Left renal cortex interstitium (tissue), 4 donors: Measurements from ENCODE around the gene RFC2. TPM values are rescaled to one million over a fixed set of nuclear protein-coding genes. Genes with fewer than 3 reads are reported as not detected.
"Not testable (repeated sequence)": the region's sequence is repeated elsewhere in the genome, so short reads cannot be mapped to it uniquely, and the experiment has no call there.

ENCODE experiments used
- DNase-seq, 4 donors: peaks; one replicate each; pipeline ENCODE4 v3.0.0-alpha.2; 2013; ENCODE audit warnings: low read depth in 4 of 4, low spot score in 2 of 4, missing footprints in 1 of 4
- polyA plus RNA-seq, 4 donors: library from polyadenylated mRNA; unstranded; fragments of 120-200 nt; gene quantifications; one replicate each; pipeline ENCODE4 v1.2.1, GENCODE V29; 2013; ENCODE audit not compliant: insufficient read length in 4 of 4

Gene RFC2
- polyA plus RNA-seq, 4 donors, result 41.1 to 48.8 (median 43.8) TPM

DNA sequence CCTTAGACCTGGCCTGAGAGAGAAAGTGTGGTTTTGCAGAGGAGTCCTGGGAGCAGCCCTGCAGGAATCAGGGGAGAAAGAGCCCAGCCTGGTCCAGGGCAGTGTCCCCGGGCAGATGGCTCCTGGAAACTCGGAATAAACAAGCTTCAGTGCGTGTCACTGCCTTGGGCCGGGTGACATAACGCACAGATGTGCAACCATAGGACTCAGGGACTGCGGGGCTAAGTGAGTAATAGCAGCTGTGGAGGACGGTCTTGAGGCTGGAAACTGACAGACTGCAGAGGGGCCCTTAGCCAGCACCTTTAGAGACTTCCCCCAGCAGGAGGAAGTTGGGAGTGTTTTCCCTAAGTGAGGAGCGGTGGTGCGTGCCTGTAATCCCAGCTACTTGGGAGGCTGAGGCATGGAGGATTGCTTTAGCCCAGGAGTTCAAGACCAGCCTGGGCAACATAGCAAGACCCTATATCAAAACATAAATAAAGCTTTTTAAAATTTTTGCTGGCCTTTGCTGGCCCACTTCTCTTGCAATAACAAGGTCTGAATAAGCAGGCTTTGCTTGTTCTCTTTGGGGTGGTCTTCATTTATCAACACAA lies 29.8 kb upstream of the RFC2 start:
- DNase-seq, result no peak

DNA sequence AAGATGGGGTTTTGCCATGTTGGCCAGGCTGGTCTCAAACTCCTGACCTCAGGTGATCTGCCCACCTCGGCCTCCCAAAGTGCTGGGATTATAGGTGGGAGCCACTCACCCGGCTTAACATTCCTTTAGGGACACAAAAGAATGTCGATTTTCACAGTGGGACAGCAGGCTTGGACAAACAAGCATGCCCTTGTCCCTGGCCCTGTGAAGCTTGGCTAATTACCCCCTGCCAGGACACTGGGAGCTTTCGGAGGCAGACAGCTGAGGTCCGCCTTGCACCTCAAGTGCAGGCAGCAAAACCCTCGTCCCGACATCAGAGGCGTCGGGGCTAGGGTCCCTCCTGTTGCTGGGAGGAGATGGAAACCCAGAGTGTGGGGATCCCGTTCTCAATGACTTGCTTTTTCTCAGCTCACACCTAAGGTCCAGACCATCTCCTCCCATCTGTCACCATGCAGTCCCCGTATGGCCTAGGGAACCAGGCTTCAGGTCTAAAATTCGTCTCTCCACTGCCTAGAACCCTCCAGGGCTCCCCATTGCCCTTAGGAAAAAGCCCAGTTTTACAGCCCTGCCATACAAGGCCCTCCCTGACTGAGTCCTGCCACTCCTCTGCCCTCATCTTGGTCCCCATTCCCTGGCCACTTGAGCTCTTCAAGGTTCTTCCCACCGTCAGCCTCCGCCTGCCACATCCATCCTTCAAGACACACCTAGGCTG lies 28.7 kb upstream of the RFC2 start:
- no peak for DNase-seq

DNA sequence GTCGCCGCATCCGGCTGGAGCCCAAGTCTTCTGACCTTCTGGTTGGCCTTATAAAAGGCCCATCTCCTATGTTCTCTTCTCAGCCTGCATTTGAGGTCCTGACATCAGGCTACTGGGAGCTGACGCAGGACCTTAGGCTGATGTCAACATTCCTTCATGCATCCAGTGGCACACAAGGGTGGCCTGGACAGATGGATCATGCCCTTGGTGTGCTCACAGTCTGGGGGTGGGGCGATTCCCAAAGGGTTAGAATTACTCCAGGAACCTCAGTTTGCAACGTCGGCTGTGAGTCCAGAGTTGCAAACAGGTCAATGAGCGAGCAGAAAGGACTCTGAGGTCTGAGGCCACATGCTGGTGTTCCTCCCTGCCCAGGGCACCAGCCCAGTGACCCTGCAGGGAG lies 26.8 kb upstream of the RFC2 start:
- DNase-seq, result no peak

DNA sequence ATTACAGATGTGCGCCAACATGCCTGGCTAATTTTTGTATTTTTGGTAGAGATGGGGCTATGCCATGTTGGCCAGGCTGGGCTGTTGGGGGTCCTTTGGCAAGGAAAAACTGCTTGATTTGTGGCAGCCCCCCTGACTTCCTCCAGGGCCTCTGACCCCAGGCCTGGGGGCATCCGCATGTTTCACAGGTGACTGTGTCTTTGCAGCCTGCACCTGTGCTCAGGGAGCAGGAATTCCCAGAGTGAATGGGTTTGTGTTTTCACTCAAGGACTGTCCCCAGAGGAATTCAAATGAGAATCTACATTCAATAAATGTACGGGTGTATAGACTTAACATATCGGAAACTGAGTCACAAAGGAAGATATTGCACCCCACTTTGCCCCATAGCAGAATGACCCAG lies 23.4 kb upstream of the RFC2 start:
- no peak for DNase-seq

DNA sequence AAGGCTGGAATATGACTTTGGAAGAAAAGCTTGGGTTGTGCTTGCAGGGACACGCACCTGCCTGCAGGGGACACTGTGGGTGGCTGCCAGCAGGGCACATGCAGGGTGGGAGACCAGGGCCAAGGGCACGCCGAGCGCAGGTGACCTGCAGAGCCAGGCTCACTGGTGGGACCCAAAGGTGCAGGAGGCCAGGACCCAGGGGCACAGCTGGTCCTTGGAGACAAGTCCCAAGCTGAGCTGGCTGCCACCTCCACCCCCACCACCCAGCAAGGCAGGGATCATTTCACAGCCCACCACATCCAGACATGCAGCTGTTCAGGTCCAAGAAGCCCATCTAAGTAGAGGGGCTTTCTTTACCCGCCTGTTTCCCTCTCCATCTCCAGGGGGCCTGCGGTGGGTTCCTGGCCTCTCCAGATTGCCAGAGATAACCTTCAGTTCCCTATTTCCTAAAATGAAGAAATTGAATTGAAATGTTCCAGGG lies 21.2 kb upstream of the RFC2 start:
- DNase-seq, result no peak

DNA sequence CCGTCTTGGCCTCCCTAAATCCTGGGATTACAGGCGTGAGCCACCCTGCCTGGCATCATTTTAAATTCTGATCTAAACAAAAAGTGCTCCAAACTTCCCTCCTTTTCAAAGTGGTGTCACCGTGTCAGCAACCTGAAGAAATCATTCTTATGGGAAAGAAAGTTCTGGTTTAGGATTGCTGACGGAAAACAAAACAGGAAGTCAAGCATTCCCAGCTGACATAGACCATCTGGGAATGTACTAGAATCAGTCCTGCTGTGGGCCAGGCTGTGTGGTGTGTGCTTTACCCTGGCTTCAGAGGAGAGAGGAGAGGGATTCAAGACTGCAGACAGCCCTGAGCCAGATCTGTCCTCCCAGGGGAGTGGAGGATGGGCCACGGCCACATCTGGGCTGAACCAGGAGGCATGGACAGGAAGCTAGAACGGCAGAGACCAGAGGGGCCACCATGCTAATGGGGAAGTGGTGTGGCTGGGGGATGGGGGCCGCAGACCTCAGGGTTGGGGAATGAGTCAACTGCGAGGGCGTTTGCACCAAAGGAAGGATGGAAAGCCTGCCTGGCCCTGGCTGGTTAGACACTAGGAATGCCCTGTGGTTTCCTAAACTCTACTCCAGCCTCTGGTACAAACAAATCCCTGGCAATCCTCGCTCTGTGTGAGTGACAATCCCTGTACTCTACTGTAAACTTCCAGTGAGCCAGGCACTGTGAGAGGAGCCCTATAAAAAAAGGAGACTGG lies 18.3 kb upstream of the RFC2 start:
- DNase-seq, result peak in 3 of 4 donors; percentile 69 to 78 (median 70)

DNA sequence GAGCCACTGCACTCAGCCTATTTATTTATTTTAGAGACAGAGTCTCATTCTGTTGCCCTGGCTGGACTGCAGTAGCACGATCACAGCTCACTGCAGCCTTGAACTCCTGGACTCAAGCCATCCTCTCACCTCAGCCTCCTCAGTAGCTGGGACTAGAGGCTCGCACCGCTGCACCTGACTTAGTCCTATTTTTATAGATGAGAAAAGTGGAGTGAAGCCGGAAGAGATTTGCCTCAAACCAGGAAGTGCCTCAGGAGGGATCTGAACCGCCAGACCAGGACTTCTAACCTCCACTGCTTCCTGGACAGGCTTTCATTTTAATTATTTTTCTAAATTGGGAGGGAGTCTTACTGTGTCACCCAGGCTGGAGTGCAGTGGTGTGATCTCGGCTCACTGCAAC lies 17.5 kb upstream of the RFC2 start:
- no peak for DNase-seq

DNA sequence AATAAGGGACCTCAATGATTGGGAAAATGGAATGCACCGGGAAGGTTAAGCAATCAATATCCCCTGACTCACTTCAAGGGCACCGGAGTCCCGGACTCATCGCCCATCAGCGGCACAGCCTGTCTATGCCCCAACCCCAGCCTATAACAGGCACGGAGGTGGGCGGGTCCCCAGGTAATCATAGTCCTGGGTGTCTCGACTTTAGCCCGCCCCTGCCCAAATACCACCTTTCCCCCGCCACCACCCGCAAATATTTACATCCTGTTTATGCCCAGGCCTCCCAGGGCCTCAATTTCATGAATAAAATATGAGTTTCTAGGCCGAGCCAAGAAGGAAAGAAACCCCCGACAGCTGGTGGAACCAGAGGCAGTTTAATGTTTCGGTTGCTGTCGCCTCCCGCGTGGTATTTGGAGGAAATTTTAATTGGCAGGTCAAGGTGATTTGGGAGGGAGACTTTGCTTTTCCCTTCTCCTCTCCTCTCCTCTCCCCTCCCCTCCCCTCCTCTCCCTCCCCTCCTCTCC lies 15.6 kb upstream of the RFC2 start:
- DNase-seq, result peak in 2 of 4 donors; percentile 60 to 86

DNA sequence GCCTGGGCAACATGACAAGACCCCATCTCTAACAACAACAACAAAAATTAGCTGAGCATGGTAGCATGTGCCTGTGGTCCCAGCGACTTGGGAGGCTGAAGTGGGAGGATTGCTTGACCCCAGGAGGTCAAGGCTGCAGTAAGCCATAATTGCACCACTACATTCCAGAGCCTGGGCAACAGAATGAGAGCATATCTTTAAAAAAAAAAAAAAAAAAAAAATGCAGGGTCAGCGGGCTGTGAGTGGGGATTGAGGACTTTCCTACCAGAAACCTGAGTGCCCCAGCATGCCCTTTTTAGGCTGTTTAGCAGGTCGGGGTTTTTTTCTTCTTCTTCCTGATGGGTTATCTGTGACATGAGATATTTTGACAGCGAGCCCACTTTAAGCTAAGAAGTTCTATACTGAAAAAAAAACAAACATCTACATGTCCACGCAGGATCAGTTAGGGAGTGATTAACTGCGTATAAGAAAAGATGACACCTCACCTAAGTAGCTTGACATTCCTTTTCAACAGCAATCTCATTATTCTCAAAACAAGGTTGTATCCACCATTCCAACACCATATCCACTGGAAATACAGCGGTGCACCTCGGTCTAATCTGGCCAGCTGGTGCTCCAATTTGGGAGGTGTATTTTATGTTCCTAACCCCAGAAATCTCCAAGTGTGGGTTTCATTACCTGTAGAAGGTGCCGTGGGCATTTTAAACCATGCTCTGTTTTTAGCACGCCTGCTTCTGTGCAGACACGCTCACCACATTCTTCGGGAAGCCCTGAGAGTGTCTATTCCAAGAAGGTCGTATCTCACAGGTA lies 13.8 kb upstream of the RFC2 start:
- DNase-seq, result no peak

DNA sequence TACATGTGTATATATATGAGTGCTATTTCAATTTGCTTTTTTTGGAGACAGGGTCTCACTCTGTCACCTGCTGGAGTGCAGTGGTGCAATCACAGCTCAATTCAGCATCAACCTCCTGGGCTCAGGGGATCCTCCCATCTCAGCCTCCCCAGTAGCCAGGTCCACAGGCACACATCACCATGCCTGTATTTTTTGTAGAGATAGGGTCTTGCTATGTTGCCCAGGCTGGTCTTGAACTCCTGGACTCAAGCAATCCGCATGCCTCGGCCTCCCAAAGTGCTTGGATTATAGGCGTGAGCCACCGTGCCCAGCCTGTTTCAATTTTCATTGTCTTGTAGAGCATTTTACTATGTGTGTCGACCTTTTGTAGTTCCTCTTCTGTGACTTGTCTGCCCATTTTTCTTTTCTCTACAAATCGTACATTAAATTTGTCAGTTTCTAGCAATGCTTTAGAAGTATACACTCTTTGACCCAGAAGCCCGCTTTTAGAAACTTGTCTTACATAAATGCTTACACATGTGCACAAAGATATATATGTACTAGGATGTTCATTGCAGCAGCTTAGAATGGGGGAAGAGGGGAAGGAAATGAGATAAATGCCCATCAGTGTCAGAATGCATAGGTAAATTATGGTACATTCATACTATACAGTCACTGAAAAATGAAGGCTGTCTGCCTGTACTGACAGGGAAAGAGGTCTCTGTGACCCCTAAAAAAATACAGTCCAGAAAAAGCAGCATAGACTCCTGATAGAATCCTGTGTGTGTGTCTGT lies 12.2 kb upstream of the RFC2 start:
- DNase-seq, result no peak

DNA sequence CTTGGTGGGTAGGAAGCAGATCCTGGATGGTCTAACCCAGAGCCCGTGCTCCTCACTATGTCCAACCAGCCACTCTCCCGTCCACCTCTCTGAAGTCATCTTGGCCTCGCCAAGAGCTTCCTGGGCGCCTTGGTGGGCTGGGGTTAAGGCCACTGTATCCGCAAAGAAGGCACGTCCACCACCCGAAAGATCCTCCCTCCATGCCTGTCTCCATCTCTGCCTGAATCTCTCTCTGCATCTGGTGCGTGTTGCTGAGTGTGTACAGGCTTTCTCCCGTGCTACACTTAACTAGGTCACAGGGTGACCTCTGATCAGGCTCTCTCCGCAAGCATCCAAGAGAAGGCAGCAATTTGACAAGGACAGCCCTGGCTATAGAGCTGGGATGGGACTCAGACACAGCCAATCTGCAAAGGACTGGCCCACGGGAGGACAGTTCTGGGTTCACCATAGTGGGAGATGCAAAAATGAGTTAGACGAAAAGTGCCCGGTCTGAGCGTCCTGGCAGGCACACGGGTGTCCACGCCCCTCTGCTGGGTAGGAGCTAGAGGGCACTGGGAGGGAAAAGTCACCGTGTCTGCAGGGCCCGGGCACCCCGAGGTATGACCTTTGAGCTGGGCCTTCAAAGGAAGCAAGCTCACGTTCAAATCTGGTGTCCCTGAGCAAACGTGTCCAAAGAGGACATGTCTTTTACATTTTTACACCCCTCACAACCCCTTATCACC lies 9.4 kb upstream of the RFC2 start:
- DNase-seq, result no peak

DNA sequence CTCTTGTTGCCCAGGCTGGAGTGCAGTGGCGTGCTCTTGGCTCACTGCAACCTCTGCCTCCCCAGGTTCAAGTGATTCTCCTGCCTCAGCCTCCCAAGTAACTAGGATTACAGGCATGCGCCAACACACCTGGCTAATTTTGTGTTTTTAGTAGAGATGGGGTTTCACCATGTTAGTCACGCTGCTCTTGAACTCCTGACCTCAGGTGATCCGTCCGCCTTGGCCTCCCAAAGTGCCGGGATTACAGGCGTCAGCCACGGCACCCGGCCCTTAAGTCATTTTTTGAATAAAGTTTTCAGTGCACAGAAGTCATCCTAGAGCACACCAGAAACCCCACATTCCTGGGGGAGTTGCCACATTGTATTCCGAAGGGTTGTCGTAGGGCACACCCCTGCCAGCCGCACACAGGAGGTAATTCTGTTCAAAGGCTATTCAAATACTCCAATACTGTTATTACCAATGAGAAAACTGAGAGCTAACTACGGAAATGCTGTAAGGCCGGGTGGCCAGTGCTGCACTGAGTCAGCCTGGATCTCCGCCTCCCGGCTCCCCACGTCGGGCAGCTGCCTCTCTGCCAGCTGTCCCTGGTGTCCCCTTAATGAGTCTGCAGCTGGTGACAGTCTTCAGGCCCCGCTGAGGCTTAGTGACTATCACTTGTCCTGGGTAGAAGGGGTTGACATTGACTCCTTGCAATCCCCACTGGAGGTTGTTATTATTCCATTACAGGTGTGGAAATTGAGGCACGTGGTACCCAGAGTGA lies 8.6 kb upstream of the RFC2 start:
- DNase-seq, result no peak

DNA sequence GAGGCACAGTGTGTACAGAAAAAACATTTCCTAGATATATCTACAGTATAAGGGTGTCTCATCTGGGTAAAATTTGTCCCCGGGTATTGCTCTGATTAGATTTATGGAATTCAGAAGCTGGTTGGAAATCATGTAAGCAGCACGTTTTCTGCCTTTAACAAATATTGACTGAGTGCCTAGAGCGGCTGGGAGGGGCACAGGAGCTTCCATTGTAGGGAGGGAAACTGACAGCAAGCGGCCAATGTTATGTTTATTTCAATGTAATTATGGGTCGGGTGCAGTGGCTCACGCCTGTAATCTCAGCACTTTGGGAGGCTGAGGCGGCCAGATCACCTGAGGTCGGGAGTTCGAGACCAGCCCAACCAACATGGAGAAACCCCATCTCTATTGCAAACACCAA lies 4.4 kb upstream of the RFC2 start:
- no peak for DNase-seq

DNA sequence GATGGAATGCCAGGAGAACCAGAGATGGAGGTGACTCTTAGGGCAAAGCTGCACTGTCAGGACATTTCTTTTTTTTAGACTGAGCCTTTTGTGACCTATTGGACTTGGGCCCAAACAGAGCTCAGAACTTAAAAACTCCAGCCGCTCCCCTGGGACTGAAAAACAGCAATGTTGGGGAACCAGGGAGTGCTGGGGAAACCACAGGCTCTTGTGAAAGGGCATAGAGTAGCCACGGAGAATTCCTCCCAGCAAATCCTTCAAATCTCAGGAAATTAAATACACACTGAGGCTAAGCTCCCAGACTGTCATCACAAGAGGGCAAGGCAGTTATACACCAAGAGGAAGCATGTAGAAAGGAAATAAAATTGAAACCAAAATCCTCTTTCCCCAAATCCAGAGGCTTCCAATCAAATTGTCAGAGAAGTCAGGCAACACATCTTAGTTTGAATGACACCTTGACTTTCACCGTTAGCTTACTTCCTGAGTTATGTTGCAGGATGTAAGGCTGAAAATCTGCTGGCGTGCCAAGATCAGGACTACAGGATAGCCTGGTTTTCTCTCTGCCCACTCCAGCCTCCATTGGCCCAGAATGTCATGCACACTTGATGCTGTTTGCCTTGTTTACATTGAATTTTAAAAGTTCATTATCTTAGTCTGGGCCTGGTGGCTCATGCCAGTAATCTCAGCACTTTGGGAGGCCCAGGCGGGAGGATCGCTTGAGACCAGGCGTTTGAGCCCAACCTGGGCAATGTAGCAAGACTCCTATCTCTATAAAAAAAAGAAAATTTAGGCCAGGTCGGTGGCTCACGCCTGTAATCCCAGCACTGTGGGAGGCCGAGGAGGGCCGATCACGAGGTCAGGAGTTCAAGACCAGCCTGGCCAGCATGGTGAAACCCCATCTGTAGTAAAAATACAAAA lies 2.6 kb upstream of the RFC2 start:
- no peak for DNase-seq

DNA sequence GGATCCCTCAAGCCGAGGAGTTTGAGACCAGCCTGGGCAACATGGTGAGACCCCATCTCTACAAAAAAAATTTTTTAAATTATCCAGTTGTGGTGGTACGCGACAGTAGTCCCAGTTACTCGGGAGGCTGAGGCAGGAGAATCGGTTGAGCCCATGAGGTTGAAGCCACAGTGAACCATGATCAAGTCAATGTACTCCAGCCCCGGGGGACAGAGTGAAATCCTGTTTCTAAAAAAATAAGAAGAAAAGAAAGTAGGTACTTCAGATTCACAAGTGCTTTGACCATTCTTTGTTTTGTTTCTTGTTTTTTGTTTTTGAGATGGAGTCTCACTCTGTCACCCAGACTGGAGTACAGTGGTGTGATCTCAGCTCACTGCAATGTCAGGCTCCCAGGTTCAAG lies 1.3 kb upstream of the RFC2 start:
- DNase-seq, result not testable (repeated sequence)

DNA sequence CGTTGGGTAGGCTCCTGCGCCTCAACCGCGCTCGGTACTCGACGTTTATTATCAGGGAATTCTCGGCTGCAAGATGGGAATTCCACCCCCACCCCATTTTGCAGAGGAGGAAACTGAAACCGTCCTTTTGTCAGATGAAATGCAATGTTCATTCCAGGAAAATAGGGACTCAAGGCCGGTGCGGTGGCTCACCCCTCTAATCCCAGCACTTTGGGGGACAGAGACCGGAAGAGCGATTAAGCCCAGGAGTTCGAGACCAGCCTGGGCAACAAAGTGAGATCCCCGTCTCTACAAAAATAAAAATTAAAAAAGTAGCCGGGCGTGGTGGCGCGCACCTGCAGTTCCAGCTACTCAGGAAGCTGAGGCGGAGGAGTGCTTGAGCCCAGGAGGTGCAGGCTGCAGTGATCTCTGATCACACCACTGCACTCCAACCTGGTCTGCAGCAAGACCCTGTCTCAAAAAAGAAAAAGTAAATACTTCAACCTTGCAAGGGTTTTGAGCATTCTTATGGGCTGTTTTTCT lies 720 bp upstream of the RFC2 start:
- no peak for DNase-seq

DNA sequence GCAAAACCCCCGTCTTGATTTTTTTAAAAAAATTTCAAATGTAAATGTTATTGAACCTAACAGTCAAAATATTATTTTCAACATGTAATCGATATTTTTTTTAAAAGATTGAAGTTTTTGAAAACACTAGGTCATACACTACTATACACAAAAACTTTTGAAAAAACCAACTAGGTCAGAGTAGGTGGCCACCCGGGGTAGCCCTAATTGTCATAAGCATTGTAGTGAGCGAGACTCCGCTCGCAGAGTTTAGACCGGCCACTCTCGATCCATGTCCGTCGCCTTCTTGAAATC lies 417 bp downstream of the RFC2 start:
- DNase-seq, result no peak

DNA sequence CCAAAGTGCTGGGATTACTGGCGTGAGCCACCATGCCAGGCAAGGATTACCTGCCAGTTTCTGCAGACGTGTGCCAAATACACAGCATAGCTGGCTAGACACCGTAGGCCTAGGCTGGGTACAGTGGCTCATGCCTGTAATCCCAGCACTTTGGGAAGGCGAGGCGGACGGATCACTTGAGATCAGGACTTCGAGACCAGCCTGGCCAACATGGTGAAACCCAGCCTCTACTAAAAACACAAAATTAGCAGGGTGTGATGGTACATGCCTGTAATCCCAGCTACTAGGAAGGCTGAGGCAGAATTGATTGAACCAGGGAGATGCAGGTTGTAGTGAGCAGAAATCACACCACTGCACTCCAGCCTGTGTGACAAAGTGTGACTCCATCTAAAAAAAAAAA lies 868 bp downstream of the RFC2 start:
- DNase-seq, result no peak
